WTC11 (cell line): ENCODE results near the gene MACROD2. TPM values are rescaled to one million over a fixed set of nuclear protein-coding genes. Genes with fewer than 3 reads are reported as not detected.

Experiments used
- ATAC-seq: fragments of 200-7000 bp; cut with Tn5 transposase; 2 replicates; pipeline ENCODE4 v1.10.0; 2021; ENCODE audit warnings: mild to moderate bottlenecking, moderate library complexity
- CTCF ChIA-PET: fragments of 300-600 bp; sonication (Branson Sonifier 250); formaldehyde crosslinking; loops from one replicate; lab custom pipeline; 2021; ENCODE audit warnings: antibody characterized with exemption; lab: Charles Lee
- POLR2A ChIA-PET: fragments of 350-600 bp; sonication (Branson Sonifier 250); formaldehyde crosslinking; loops from one replicate; lab custom pipeline; 2021; ENCODE audit warnings: antibody characterized with exemption; lab: Charles Lee
- DNase-seq: peaks from one replicate; pipeline ENCODE4 v3.0.0; 2021; ENCODE audit warnings: low spot score
- H3K27ac Mint-ChIP-seq: 2 replicates; pipeline ENCODE4 v1.8.0; 2021; ENCODE audit warnings: mixed read lengths
- H3K27me3 Mint-ChIP-seq: 2 replicates; pipeline ENCODE4 v1.8.0; 2021; ENCODE audit warnings: low read depth, mild to moderate bottlenecking, moderate library complexity, mixed read lengths
- H3K36me3 Mint-ChIP-seq: 2 replicates; pipeline ENCODE4 v1.8.0; 2021; ENCODE audit warnings: mixed read lengths
- H3K4me1 Mint-ChIP-seq: 2 replicates; pipeline ENCODE4 v1.8.0; 2022; ENCODE audit warnings: mixed read lengths
- H3K4me3 Mint-ChIP-seq: 2 replicates; pipeline ENCODE4 v1.8.0; 2021; ENCODE audit warnings: mild to moderate bottlenecking, moderate library complexity, mixed read lengths
- H3K9me3 Mint-ChIP-seq: 2 replicates; pipeline ENCODE4 v1.8.0; 2021; ENCODE audit warnings: mixed read lengths
- CBFB ChIP-seq: sonication (generic); formaldehyde crosslinking; IDR thresholded peaks from 2 replicates; pipeline ENCODE4 v1.8.1; 2022; ENCODE audit warnings: mild to moderate bottlenecking, low read depth, missing genetic modification reagents
- CREB1 ChIP-seq: sonication (generic); formaldehyde crosslinking; IDR thresholded peaks from 2 replicates; pipeline ENCODE4 v1.8.0; 2023; ENCODE audit warnings: mild to moderate bottlenecking, missing genetic modification reagents
- CREM ChIP-seq: sonication (generic); formaldehyde crosslinking; IDR thresholded peaks from 2 replicates; pipeline ENCODE4 v1.8.1; 2022; ENCODE audit warnings: mild to moderate bottlenecking, missing genetic modification reagents, moderate library complexity
- EMX1 ChIP-seq: fragments of 250-450 bp; sonication (Bioruptor Pico); IDR thresholded peaks from 2 replicates; pipeline ENCODE4 v1.8.0; 2021; ENCODE audit warnings: mild to moderate bottlenecking
- ESRRA ChIP-seq: sonication (generic); formaldehyde crosslinking; IDR thresholded peaks from 2 replicates; pipeline ENCODE4 v1.8.1; 2022; ENCODE audit warnings: mild to moderate bottlenecking, missing genetic modification reagents, borderline replicate concordance
- IRF2 ChIP-seq: sonication (generic); formaldehyde crosslinking; IDR thresholded peaks from 2 replicates; pipeline ENCODE4 v1.8.0; 2022; ENCODE audit warnings: low read depth, missing genetic modification reagents, borderline replicate concordance
- JAZF1 ChIP-seq: fragments of 250-450 bp; sonication (Bioruptor Pico); IDR thresholded peaks from 2 replicates; pipeline ENCODE4 v1.9.0; 2021; ENCODE audit warnings: moderate library complexity, mild to moderate bottlenecking, inconsistent platforms
- JUN ChIP-seq: sonication (generic); formaldehyde crosslinking; IDR thresholded peaks from 2 replicates; pipeline ENCODE4 v1.8.0; 2023; ENCODE audit warnings: mild to moderate bottlenecking, missing genetic modification reagents
- KAT7 ChIP-seq: sonication (generic); formaldehyde crosslinking; IDR thresholded peaks from 2 replicates; pipeline ENCODE4 v1.8.1; 2023; ENCODE audit warnings: missing genetic modification reagents, mild to moderate bottlenecking, borderline replicate concordance
- NR1H2 ChIP-seq: sonication (generic); formaldehyde crosslinking; IDR thresholded peaks from 2 replicates; pipeline ENCODE4 v1.9.0; 2021; ENCODE audit warnings: mild to moderate bottlenecking, moderate library complexity, missing genetic modification reagents
- NR3C1 ChIP-seq: sonication (generic); formaldehyde crosslinking; conservative IDR thresholded peaks from 2 replicates; pipeline ENCODE4 v1.8.1; 2023; ENCODE audit warnings: low read depth, mild to moderate bottlenecking, missing genetic modification reagents
- RORB ChIP-seq: fragments of 250-450 bp; sonication (Bioruptor Pico); IDR thresholded peaks from 2 replicates; pipeline ENCODE4 v1.9.0; 2021; ENCODE audit warnings: mild to moderate bottlenecking
- SP1 ChIP-seq: sonication (generic); formaldehyde crosslinking; conservative IDR thresholded peaks from 2 replicates; pipeline ENCODE4 v1.8.1; 2022; ENCODE audit warnings: missing genetic modification reagents
- ZNF232 ChIP-seq: sonication (generic); formaldehyde crosslinking; IDR thresholded peaks from 2 replicates; pipeline ENCODE4 v1.8.0; 2022; ENCODE audit warnings: mild to moderate bottlenecking, missing genetic modification reagents
- ZNF263 ChIP-seq: sonication (generic); formaldehyde crosslinking; IDR thresholded peaks from 2 replicates; pipeline ENCODE4 v1.8.1; 2022; ENCODE audit warnings: low read depth, mild to moderate bottlenecking, moderate library complexity, missing genetic modification reagents
- ZNF317 ChIP-seq: sonication (generic); formaldehyde crosslinking; IDR thresholded peaks from 2 replicates; pipeline ENCODE4 v1.8.1; 2023; ENCODE audit warnings: low read depth, mild to moderate bottlenecking, moderate library complexity, missing genetic modification reagents, borderline replicate concordance
- total RNA-seq: library from RNA; stranded (reverse); gene quantifications from 3 replicates; pipeline ENCODE4 v1.2.3, GENCODE V29; 2021
- TF ChIP-seq, protein P1 (sequence below): sonication (generic); formaldehyde crosslinking; IDR thresholded peaks from 2 replicates; pipeline ENCODE4 v1.8.1; 2022; ENCODE audit warnings: mild to moderate bottlenecking, moderate library complexity, missing genetic modification reagents
- TF ChIP-seq, protein P2 (sequence below): fragments of 250-450 bp; sonication (Bioruptor Pico); IDR thresholded peaks from 2 replicates; pipeline ENCODE4 v1.8.0; 2021; ENCODE audit warnings: mild to moderate bottlenecking
- TF ChIP-seq, protein P3 (sequence below): sonication (generic); formaldehyde crosslinking; conservative IDR thresholded peaks from 2 replicates; pipeline ENCODE4 v1.8.1; 2022; ENCODE audit warnings: mild to moderate bottlenecking, missing genetic modification reagents
- TF ChIP-seq, protein P4 (sequence below): fragments of 250-450 bp; sonication (Bioruptor Pico); IDR thresholded peaks from 2 replicates; pipeline ENCODE4 v1.9.0; 2021; ENCODE audit warnings: mild to moderate bottlenecking
- TF ChIP-seq, protein P5 (sequence below): fragments of 250-450 bp; sonication (Bioruptor Pico); IDR thresholded peaks from 2 replicates; pipeline ENCODE4 v1.9.0; 2021; ENCODE audit warnings: mild to moderate bottlenecking
- TF ChIP-seq, protein P6 (sequence below): fragments of 250-450 bp; sonication (Bioruptor Pico); IDR thresholded peaks from 2 replicates; pipeline ENCODE4 v2.1.2; 2022; ENCODE audit warnings: mild to moderate bottlenecking, moderate library complexity

The MACROD2 gene
- total RNA-seq, 1 experiment from 2014 or later = 4.1 TPM

DNA sequence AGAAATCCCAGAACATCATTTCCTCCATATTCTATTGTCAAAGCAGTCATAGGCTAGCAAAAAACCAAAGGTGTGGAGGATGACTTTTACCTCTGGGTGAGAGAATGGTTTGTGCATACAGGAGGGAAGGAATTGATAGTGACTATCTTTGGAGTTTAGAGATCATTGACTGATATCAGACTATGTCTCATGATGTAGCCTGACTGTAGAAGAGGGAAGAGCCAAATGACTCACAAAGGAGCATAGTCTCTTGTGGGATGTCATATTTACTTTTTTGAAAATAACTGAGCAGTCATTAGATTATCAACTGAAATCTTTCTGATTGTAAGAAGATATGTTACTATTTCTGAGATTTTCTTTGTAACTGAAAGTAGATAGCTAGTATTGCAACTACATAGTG, 183.6 kb downstream of the MACROD2 start:
- H3K4me1 Mint-ChIP-seq = no peaks in the 10 kb centered on the region
- no peak for DNase-seq
- H3K9me3 Mint-ChIP-seq = peaks cover 29% of the 10 kb centered on the region
- H3K27ac Mint-ChIP-seq = no peak overlapping the region
- TF ChIP-seq ZNF317 (CRISPR knock-in tag) (no peak), CBFB (CRISPR knock-in tag) (no peak), ZNF232 (CRISPR knock-in tag) (no peak), RORB (CRISPR knock-in tag) (no peak), EMX1 (no peak)
- TF ChIP-seq, protein P1, sequence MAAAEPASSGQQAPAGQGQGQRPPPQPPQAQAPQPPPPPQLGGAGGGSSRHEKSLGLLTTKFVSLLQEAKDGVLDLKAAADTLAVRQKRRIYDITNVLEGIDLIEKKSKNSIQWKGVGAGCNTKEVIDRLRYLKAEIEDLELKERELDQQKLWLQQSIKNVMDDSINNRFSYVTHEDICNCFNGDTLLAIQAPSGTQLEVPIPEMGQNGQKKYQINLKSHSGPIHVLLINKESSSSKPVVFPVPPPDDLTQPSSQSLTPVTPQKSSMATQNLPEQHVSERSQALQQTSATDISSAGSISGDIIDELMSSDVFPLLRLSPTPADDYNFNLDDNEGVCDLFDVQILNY (CRISPR knock-in tag) = no peak
- TF ChIP-seq, protein P2, sequence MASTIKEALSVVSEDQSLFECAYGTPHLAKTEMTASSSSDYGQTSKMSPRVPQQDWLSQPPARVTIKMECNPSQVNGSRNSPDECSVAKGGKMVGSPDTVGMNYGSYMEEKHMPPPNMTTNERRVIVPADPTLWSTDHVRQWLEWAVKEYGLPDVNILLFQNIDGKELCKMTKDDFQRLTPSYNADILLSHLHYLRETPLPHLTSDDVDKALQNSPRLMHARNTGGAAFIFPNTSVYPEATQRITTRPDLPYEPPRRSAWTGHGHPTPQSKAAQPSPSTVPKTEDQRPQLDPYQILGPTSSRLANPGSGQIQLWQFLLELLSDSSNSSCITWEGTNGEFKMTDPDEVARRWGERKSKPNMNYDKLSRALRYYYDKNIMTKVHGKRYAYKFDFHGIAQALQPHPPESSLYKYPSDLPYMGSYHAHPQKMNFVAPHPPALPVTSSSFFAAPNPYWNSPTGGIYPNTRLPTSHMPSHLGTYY = no peak
- H3K4me3 Mint-ChIP-seq = no peak overlapping the region
- POLR2A ChIA-PET = no interaction called here
- ATAC-seq = no peak
- no peaks in the 10 kb centered on the region; the same call in 1 of the 2 replicates for H3K27me3 Mint-ChIP-seq
- CTCF ChIA-PET = no interaction called here
- H3K36me3 Mint-ChIP-seq = peaks cover 6% of the 10 kb centered on the region

DNA sequence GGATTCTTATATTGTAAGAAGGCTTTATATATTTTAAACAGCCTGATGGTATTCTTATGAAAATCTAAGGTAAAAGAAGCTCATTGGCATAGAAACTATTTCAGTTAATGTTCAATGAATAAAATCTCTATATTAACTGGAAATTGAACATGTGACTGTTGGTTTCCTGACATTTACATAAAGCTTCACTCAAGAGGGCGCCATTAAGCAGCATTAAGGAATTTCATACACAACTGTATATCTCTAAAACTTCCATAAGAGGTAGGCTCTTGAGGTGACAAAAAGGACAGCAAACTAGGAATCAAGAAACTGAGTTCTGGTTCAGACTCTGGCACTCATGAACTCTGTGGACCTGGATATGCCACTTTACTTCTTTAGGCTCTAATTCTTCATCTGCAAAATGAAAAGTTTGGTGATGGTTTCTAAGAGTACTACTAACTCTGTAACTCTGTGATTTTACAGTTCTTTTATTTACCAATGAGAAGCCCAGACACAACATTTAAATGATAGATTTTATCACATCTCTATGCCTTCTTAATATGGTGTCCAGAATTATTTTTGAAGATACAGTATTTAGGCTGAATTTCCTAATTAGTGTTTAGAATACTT, 194.6 kb downstream of the MACROD2 start:
- Mint-ChIP-seq H3K9me3 (0 out of 2 replicates have a peak, but pooled peaks cover under 1% of the 10 kb centered on the region), H3K4me1 (no peaks in the 10 kb centered on the region), H3K36me3 (no peaks in the 10 kb centered on the region), H3K4me3 (no peak overlapping the region), H3K27ac (no peak overlapping the region), H3K27me3 (no peaks in the 10 kb centered on the region)
- TF ChIP-seq EMX1 = no peak
- TF ChIP-seq KAT7 (CRISPR knock-in tag) = no peak
- TF ChIP-seq NR3C1 (CRISPR knock-in tag) = no peak
- TF ChIP-seq, protein P3, sequence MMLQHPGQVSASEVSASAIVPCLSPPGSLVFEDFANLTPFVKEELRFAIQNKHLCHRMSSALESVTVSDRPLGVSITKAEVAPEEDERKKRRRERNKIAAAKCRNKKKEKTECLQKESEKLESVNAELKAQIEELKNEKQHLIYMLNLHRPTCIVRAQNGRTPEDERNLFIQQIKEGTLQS = no peak
- no peak for TF ChIP-seq IRF2 (CRISPR knock-in tag)
- TF ChIP-seq ESRRA (CRISPR knock-in tag) = no peak
- TF ChIP-seq CREM (CRISPR knock-in tag) = no peak
- no peak for TF ChIP-seq ZNF263 (CRISPR knock-in tag)
- no peak for TF ChIP-seq JUN (CRISPR knock-in tag)
- TF ChIP-seq, protein P4, sequence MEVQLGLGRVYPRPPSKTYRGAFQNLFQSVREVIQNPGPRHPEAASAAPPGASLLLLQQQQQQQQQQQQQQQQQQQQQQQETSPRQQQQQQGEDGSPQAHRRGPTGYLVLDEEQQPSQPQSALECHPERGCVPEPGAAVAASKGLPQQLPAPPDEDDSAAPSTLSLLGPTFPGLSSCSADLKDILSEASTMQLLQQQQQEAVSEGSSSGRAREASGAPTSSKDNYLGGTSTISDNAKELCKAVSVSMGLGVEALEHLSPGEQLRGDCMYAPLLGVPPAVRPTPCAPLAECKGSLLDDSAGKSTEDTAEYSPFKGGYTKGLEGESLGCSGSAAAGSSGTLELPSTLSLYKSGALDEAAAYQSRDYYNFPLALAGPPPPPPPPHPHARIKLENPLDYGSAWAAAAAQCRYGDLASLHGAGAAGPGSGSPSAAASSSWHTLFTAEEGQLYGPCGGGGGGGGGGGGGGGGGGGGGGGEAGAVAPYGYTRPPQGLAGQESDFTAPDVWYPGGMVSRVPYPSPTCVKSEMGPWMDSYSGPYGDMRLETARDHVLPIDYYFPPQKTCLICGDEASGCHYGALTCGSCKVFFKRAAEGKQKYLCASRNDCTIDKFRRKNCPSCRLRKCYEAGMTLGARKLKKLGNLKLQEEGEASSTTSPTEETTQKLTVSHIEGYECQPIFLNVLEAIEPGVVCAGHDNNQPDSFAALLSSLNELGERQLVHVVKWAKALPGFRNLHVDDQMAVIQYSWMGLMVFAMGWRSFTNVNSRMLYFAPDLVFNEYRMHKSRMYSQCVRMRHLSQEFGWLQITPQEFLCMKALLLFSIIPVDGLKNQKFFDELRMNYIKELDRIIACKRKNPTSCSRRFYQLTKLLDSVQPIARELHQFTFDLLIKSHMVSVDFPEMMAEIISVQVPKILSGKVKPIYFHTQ (CRISPR knock-in tag) = no peak
- TF ChIP-seq SP1 (CRISPR knock-in tag) = no peak
- TF ChIP-seq NR1H2 (CRISPR knock-in tag) = no peak
- no peak for TF ChIP-seq JAZF1 (CRISPR knock-in tag)
- TF ChIP-seq CREB1 (CRISPR knock-in tag) = no peak
- TF ChIP-seq, protein P5, sequence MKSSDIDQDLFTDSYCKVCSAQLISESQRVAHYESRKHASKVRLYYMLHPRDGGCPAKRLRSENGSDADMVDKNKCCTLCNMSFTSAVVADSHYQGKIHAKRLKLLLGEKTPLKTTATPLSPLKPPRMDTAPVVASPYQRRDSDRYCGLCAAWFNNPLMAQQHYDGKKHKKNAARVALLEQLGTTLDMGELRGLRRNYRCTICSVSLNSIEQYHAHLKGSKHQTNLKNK (CRISPR knock-in tag) = no peak
- TF ChIP-seq, protein P6, sequence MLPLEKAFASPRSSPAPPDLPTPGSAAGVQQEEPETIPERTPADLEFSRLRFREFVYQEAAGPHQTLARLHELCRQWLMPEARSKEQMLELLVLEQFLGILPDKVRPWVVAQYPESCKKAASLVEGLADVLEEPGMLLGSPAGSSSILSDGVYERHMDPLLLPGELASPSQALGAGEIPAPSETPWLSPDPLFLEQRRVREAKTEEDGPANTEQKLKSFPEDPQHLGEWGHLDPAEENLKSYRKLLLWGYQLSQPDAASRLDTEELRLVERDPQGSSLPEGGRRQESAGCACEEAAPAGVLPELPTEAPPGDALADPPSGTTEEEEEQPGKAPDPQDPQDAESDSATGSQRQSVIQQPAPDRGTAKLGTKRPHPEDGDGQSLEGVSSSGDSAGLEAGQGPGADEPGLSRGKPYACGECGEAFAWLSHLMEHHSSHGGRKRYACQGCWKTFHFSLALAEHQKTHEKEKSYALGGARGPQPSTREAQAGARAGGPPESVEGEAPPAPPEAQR = no peak
- DNase-seq (no peak), ATAC-seq (no peak)
- ChIA-PET CTCF (no interaction called here), POLR2A (interaction anchor here (0.6 kb wide), 1 partner anchor 23 kb away, joined by 3 read pairs; no protein-coding TSS in a partner anchor)
